Measurements from ENCODE around the gene ARSB. TPM values are rescaled to one million over a fixed set of nuclear protein-coding genes. Genes with fewer than 3 reads are reported as not detected.
"Not testable (repeated sequence)": the region's sequence is repeated elsewhere in the genome, so short reads cannot be mapped to it uniquely, and the experiment has no call there.

Gene ARSB
- total RNA-seq, 2 experiments from 2014 or later: 19.2 to 21.0 TPM

DNA sequence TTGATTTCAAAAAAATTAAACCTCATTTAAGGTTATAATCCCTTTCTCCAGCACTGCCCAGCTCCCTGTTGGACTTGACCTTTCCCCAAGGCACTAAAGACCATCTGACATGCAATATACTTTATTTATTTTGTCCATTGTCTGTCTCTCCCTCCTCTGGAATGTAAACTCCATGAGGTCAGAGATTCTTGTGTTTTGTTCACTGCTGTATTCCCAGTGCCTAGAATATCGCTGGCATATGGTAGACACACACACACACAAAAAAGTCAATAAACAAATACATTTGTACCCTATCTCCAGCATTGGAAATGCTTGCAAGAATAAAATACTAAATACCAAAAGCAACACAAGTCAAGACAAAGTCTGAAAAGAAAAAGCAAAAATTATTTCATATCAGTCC, 17.3 kb upstream of the ARSB start:
- CTCF ChIA-PET: interaction anchor here (1.2 kb wide), 1 partner anchor 22 kb away, joined by 3 read pairs; no protein-coding TSS in a partner anchor
- POLR2A ChIA-PET: no interaction called here

DNA sequence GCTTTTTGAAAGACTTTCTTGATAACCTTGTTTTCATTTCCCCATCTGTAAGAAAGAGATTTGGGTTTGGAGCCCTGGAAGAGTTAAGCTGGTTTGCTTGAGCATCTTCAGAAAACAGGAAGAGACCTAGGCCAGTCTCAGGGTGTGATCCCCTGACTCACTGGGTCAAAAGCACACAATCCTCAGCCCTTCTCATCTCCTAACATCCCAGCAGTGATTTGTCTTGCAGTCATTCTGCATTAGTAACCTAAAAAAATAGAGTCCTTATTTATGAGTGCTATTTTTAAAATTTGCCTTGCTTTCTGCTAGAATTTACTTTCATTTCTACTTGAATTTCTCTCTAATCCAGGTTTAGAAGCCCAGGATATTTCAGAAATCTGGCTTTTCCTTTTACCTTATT, 16.4 kb upstream of the ARSB start:
- ChIA-PET POLR2A (no interaction called here), CTCF (interaction anchor here (1.2 kb wide), 1 partner anchor 23 kb away, joined by 3 read pairs; no protein-coding TSS in a partner anchor)

DNA sequence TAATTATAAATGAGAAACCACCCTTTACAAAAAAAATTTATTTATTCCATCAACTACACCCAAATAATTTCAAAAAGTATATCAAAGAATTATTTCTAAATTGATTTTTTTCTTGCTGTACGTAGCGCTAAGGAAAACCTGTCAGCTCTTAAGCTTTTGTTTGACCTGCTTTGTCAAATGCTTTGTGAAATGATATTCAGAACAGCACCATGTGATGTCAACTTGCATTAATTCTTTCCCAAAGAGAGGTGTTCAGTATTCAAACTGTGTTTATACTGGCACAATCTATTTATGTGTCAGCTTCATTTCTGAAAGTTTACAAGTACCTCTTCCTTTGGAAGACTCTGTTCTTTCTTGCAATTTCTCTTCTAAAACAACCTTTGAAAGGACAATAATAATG, 12.0 kb upstream of the ARSB start:
- ChIA-PET POLR2A (no interaction called here), CTCF (no interaction called here)

DNA sequence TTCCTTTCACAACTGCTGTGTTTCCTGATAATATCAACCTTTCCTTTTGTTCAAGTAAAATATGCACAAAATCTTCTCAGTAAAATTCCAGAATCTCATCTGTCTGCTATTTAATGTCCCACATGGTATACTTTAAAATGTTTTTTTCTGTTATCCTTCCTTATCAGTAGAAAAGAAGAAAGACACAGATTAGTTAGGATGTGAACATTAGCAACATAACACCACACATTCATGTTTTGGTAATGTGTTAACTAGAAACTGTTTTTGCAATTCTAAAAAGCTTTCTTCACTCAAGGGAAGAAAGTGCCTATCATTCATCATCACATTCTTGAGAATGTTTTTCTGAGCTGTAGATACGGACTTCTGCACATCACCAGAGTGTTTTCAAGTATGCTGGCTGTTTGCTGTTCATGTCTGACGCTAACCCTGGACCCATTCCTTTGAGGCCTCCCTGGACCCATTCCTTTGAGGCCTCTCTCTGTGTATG, 10.5 kb upstream of the ARSB start:
- POLR2A ChIA-PET: no interaction called here
- CTCF ChIA-PET: no interaction called here

DNA sequence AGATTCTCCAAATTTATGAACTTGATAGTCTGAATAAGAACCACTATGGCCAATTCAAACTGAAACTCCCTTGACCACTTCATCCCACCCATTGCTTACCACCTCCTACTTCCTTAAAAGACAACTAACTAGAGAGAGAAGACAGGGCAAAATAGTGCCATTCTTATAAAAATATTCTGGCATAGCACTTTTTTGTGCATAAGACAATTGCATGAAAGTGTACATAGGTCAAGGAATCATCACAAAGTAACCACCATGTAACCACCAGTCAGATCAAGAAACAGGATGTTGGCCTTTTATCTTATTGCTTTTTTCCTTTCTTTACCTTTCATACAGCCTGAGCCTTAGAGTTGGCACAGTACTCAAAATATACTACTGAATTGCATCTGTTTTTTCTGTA, 8.1 kb upstream of the ARSB start:
- ChIA-PET CTCF (no interaction called here), POLR2A (no interaction called here)

DNA sequence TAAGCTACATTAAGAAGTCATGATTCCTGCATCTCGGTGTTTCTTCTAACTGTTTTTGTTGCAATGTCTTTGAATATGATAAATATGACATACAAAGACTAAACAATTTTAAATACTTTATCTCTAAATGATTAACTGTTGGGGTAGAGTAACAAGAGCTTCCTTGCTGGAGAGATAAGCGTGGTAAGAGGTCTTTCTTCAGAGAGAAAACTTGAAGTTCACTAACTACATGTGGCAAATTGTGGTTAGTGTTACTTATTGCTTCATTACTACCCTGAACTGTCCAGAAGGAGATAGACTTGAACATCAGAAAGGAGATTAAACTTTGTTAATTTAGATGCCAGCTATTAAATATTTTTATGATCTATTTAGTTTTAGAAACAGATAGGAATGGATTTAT, 7.0 kb upstream of the ARSB start:
- ChIA-PET POLR2A (interaction anchor here (0.6 kb wide), 1 partner anchor 247 kb away, joined by 9 read pairs; no protein-coding TSS in a partner anchor), CTCF (no interaction called here)

DNA sequence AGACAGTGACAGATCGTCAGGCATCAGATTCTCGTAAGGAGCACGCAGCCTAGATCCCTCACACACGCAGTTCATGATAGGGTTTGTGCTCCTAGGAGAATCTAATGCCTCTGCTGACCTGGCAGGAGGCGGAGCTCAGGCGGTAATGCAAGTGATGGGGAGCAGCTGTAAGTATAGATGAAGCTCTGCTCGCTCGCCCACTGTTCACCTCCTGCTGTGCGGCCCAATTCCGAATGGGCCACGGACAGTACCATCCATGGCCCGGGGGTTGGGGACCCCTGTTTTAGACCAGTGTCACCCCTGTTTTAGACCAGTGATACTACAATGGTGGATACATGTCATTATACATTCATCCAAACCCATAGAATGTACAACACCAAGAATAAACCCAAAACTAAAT, 4.0 kb upstream of the ARSB start:
- POLR2A ChIA-PET: no interaction called here
- CTCF ChIA-PET: interaction anchor here (0.8 kb wide), 1 partner anchor 34 kb away, joined by 3 read pairs; no protein-coding TSS in a partner anchor

DNA sequence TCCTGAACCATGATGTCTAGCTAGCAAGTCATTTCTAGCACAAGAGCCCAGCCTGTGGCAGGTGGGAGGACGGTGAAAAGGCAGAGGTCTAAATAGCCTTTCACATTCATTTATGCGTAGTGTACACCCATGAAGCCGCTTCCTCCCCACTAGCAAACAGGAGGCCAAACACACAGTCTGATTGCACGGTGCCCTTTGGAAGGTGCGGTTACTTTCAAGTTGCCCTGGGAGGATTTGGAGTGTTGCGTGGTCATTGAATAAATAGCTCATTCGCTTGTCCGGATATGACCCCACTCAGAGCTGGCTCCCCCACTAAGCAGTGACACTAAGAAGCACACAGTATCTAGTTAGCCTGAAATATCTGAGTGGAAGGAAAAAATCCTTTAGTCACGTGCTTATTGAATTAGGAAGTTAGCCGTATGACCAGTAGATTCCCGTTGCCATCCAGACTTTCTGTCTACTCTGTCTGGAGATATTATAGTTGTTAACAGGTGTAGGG, 664 bp upstream of the ARSB start:
- CTCF ChIA-PET: interaction anchor here (1.5 to 2.8 kb wide), 2 partner anchors 39 to 147 kb away, joined by 4 to 8 read pairs; no protein-coding TSS in a partner anchor
- POLR2A ChIA-PET: interaction anchor here (0.6 to 0.9 kb wide), 5 partner anchors 52 to 1001 kb away, joined by 3 to 6 read pairs (median 3); no protein-coding TSS in a partner anchor

DNA sequence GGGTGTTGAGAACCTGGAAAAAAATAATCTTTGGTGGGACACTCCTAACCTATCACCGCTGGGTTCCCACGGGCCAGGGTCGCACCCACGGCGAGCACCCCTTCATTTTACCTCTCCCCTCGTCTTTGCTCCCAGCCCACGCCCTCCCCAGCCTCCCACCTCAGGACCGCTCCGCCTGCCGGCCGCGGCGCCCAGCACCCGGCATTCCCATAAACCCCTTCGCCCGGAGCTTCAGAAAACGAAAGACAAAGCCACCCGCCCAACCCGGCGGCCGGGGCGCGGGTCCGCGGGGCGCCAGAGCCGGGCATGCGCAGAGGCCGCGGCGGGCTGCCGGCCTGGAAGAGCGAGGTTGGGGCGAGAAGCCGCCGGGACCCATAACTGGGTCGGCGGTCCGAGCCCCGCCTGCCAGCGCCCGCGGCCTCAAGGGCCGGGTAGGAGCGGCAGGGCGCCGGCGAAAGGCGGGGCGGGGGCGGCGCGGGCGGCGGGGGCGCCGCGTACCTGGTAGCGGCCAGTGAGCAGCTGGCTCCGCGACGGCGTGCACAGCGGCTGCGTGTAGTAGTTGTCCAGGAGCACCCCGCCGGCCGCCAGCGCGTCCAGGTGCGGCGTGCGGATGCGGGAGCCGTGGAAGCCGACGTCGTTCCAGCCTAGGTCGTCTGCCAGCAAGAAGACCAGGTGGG, 533 bp downstream of the ARSB start:
- POLR2A ChIA-PET: interaction anchor here (0.7 to 1.3 kb wide), 4 partner anchors 12 to 690 kb away, joined by 3 to 6 read pairs (median 4); partner anchors contain the start of gene AP3B1

DNA sequence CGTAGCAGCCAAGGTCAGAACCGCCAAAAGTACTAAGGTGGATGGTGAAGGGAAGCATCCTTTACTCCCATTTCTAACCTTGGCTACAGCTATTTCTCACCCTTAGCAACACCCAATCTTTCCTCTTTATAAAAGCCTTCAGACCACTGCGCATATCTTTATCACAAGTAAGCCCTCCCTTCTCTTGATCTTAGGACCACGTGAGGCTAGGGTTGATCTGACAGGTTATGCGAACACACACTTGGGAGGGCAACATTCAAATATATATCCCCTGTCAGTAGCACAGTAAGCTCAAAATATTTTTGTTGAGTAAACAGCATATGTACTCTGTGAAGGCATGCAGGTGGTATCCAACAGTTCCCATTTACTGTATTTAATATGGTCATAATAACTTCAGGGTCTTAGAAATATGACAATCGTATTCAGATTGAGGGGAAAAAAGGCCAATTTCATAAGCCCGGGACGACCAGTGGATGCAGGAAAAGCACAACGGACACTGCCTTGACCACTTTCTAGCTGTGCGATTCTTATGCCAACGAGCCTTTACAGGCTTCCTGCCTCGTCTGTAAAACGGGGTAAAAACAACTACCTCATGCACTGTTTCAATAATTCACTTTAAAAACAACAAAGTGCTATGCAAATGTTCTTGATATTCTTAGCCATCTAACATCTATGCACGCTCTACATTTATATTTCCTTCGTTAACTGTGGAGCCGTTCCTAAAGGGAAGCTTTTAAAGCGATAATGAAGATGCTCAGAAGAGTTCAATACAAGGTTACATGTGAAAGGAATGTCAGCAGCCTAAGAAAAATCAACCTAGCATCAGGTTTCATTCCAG, 1.3 kb downstream of the ARSB start:
- ChIA-PET POLR2A (interaction anchor here (0.7 to 1.3 kb wide), 4 partner anchors 11 to 690 kb away, joined by 3 to 6 read pairs (median 4); partner anchors contain the start of gene AP3B1), CTCF (interaction anchor here (1.2 to 2.8 kb wide), 2 partner anchors 41 to 149 kb away, joined by 3 to 8 read pairs; no protein-coding TSS in a partner anchor)

More for the DNA sequence above, 533 bp downstream of the ARSB start:
- CTCF ChIA-PET: interaction anchor here (1.5 to 2.8 kb wide), 2 partner anchors 40 to 148 kb away, joined by 4 to 8 read pairs; no protein-coding TSS in a partner anchor

DNA sequence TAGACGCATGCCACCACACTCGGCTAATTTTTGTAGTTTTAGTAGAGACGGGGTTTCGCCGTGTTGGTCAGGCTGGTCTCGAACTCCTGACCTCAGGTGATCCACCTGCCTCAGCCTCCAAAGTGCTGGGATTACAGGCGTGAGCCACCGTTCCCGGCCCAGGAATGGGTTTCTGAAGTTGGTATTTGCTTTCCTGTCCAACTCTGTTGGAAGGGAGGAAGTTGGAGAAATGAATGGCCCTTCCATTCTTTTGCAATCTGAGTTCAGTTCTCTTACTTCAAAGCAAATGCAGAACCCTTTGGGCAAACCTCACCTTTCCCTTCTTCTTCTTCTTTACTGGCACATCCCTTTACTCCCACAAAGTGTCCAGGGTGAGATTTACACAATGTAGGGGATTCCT, 1.9 kb downstream of the ARSB start:
- CTCF ChIA-PET: interaction anchor here (1.2 kb wide), 1 partner anchor 150 kb away, joined by 3 read pairs; no protein-coding TSS in a partner anchor
- POLR2A ChIA-PET: not testable (repeated sequence)

DNA sequence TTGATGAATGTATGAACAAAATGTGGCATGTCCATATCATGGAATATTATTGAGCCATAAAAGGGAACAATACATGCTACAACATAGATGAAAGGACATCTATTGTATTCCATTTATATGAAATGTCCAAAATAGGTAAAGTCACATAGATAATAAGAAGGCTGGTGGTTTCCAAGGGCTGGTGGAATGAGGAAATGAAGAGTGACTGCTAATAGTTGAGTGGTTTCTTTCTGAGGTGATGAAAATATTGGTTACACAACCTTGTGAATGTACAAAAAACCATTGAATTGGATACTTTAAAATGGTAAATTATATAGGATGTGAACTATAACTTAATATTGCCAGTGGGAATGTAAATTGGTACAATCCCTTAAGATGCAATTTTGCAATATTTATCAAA, 5.2 kb downstream of the ARSB start:
- POLR2A ChIA-PET: no interaction called here
- CTCF ChIA-PET: no interaction called here

DNA sequence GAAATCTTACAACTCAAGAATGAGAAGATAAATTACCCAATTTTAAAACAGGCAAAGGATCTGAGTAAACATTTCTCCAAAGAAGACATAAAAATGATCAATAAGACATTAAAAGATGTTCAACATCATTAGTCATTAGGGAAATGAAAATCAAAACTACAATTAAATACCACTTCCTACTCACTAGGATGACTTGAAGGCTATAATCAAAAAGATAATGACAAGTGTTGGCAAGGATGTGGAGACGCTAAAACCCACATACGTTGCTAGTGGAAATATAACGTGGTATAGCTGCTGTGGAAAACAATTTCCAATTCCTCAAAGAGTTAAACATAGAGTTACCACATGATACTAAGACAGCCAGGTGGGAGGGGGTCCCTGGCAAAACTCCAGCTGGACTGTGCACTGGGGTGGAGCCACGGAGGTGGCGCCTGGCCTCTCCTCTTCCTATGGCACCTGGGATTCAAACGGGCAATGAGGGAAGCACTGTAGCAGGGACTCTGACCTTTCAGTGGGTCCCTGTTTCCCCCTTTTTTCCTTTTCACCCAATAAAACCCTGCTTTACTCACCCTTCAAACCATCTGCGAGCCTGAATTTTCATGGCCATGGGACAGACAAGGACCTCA, 5.9 kb downstream of the ARSB start:
- ChIA-PET POLR2A (no interaction called here), CTCF (no interaction called here)

DNA sequence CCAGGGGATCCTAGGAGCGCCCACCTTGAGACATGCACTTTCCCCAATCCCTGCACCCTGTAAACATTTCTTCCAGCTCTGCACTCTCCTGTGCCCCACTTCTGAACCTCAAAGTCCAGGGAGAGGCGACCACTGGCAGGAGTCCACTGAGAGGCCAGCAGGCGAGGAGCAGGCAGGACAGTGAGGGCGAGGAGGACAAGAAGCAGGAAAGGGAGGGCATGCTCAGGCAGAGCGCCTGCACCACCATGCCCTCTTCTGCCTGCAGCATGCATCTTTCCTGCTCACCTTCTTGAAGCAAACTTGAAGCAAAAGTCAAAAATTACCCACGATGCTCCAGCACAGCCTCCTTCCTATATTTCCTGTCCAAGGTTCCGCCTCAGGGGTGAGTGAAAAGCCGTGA, 10.1 kb downstream of the ARSB start:
- ChIA-PET CTCF (no interaction called here), POLR2A (no interaction called here)

DNA sequence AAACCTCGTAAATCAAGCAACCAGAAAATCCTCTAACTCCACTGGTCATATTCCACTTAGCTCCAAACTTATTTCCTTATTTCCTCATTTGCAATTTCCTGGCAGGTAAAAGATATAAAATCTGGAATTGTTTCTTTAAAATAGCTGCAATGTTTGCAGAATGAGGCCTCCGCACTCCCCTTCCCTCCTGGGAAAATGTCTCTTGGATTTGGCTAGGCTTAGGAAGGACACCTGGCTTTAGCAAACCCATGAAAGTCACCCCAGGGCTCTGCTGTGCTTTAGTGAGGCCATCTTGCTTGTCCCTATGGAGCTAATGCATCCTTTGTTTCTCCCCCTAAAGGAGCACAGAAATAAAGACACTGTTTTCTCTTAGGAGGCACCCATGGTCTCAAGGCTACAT, 10.5 kb downstream of the ARSB start:
- POLR2A ChIA-PET: no interaction called here
- CTCF ChIA-PET: no interaction called here

DNA sequence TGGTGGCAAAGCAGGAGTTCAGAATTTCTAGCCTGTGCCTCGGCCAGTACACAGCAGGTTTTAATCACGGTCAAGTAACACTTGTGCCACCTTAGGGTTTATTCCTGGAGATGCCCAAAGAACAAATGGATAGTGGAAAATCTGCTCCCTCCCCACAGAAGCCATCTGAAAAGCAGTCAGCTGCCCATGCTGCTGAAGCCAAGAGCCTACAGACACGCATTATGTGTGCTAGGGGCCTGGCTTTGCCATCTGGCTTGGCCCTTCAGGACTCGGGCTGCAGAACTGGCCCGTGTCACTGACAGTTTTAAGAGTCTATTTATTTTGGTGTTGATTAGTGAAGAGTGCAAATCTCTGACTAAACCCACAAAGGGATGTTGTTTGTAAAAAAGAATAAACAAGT, 11.1 kb downstream of the ARSB start:
- ChIA-PET POLR2A (no interaction called here), CTCF (no interaction called here)

DNA sequence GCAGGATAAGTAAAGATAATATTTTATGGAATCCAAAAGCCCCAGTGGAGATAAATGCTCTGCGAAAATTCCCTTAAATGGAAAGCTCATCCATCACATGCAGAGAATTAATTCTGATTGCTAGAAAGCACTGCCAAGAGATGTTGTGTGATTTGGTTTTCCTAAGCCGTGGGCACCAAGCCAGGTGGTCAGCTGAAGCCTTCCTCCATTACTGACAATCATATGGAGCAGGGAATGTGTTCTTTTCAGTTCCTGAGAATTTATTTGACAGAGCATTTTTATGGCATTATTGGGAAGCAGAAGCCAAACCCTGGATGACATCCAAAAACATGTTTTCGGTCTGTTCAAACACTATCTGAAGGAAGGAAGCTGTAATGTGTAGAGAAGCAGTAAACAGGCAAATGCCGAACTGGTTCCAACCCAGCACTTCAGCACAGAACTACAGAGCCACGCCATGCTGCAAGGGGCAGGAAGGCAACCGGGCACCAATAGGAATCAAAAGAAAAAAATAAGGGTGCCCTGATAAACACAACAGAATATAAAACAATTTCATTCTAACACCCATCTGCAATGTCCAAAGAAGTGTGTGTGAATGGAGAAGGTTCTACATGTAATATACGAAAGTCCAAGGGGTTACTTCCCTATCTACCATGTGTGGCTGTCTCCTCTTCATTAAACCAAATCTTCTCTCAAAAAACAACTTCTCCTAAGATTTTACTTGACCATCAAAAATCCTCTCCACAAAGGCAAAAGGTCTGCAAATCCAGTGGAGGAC, 12.3 kb downstream of the ARSB start:
- CTCF ChIA-PET: interaction anchor here (0.6 kb wide), 1 partner anchor 9 kb away, joined by 3 read pairs; no protein-coding TSS in a partner anchor

DNA sequence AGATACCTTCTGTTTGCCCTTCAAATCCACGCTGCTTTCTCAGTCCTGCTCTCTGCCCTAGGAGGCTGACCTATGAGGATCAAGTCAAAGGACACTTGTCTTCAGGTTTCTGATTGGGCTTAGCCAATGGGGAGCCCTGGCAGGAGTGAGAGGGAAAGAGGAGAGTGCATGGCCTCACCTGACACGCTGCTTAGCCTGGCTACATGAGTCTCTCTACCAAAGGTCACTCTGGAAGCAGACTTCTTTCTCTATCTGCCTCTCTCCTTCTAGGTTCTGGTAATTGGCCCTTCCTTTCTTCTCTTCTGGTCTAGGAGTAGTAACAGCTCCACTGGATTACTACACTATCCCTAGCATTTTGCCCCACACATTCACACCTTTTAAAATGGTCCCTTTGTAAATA, 13.1 kb downstream of the ARSB start:
- ChIA-PET POLR2A (no interaction called here), CTCF (no interaction called here)

More for the DNA sequence above, 12.3 kb downstream of the ARSB start:
- POLR2A ChIA-PET: interaction anchor here (0.6 to 1.2 kb wide), 2 partner anchors 11 to 670 kb away, joined by 3 read pairs; no protein-coding TSS in a partner anchor

DNA sequence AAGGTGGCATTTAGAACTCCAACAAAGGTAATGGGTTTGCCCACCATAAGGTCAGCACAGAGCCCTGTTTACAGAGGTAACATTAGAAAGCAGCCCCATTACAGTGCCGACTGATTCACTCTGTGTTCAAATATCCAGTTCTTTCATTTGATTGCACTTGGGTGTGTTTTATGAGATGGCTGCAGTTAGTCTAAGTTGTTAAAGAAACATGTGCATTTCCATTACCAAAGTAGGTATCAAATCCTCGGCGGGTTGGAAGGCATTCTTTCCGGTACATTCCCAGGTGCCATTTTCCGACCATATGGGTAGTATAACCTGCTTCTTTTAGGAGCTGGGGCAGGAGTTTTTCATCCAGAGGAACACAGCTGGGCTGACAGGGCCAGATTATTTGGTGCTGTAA, 16.3 kb downstream of the ARSB start:
- POLR2A ChIA-PET: no interaction called here
- CTCF ChIA-PET: no interaction called here
